IPS DF 4.7 (cell line): ENCODE data around the gene GRIK1.
"Not testable (repeated sequence)": the region's sequence is repeated elsewhere in the genome, so short reads cannot be mapped to it uniquely, and the experiment has no call there.

Experiments used
- DNase-seq: peaks from one replicate; pipeline ENCODE4 v3.0.0-alpha.2; 2013; ENCODE audit warnings: low spot score; ENCODE audit errors: extremely low read depth

The GRIK1 gene

GRCh38 chr21:29610779-29611360, 328.9 kb downstream of the GRIK1 start:
- no peak for DNase-seq

- no peak for DNase-seq
These were observed 333.2 kb downstream of the GRIK1 start for GRCh38 chr21:29606613-29607012.

GRCh38 chr21:29605219-29605618, 334.6 kb downstream of the GRIK1 start:
- DNase-seq: not testable (repeated sequence)

GRCh38 chr21:29604076-29604475, 335.7 kb downstream of the GRIK1 start:
- no peak for DNase-seq

- no peak for DNase-seq
These were observed 338.7 kb downstream of the GRIK1 start for GRCh38 chr21:29601047-29601446.

- DNase-seq: no peak
These were observed 353.1 kb downstream of the GRIK1 start for GRCh38 chr21:29586696-29587095.

DNA sequence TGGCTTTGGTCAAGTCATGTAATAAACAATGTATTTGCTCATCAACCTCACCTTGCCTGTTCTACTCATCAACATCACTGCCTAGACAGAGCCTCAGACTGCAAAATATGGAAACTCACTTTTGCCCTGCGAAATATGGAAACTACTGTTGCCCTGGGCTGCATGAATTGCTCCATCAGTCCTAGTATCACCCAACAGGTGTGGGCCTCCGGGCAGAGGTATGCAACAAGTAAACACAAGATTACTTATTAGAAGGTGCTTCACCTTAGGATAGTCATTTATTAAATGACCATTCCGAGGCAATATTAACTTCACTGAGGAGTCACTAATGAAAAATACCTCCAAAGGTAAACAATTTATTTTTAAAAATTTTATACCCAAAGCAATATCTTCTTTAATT, 354.3 kb downstream of the GRIK1 start:
- no peak for DNase-seq

DNA sequence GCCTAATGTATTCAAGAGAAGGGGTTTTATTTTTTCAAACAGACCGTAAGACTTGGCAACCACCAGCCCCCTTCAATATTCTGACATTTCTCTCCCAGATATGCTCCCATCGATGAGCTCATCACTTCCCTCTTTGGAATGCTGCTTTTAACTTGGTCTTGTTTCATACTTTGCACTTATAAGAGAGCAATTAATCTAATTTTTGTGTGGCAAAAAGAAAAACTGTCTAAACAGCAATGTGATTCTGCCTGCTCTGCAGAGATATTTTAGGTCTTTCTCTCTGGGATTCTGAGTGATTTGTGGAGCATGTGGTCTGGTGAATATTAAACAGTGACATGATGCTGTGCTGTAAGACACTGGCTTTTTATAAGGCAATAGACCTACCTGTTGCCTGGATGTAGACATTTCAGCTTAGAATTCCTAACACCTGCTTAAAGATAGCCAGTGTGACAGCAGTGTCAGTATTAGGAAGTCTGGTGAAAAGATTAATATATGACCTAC, 356.3 kb downstream of the GRIK1 start:
- no peak for DNase-seq

- no peak for DNase-seq
These were observed 356.9 kb downstream of the GRIK1 start for GRCh38 chr21:29582855-29583254.

GRCh38 chr21:29581393-29581792, 358.4 kb downstream of the GRIK1 start:
- no peak for DNase-seq

- no peak for DNase-seq
These were observed 359.0 kb downstream of the GRIK1 start for GRCh38 chr21:29580732-29581285.

DNA sequence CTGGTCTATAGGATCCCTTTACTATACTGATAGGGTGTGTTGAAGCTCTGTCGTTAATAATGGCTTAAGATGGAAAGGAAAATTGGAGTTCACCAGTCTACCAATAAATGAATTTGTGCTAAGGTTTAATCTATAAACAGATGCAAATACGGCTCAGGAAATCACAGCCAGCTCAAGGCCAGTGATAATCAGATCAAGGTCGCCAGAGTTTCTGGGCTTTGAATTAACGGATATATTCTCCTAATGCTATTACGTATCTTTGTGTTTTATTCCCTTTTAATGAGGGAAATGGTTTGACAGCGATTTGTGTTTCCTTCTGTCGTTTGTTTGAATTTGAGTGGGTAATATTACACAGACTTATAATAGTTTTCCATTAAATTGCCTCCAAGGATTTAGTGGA, 361.5 kb downstream of the GRIK1 start:
- DNase-seq: no peak

DNA sequence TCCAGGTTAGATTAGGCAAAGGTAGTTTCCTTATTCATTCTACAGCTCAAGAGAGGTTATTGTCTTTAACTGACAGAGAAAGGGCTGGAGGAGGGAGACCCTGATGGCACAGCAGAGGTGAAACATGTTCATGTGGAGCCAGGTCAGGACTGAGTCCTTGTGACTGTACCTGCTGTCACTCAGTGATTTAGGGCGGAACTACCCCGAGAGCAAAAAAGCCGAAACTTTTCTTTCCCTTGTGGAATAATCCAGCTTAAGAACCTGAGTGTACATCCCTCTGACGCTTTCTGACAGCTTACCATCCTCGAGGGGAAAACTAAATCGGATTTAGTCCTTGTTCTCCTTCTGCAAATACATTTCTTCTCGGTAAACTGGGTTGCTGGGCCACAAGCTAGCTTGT, 367.8 kb downstream of the GRIK1 start:
- DNase-seq: no peak

GRCh38 chr21:29568020-29568697, 371.6 kb downstream of the GRIK1 start:
- DNase-seq: no peak

- DNase-seq: no peak
These were observed 381.7 kb downstream of the GRIK1 start for GRCh38 chr21:29557931-29558725.

- no peak for DNase-seq
These were observed 382.6 kb downstream of the GRIK1 start for GRCh38 chr21:29557200-29557599.

- no peak for DNase-seq
These were observed 384.2 kb downstream of the GRIK1 start for GRCh38 chr21:29555601-29556000.

DNA sequence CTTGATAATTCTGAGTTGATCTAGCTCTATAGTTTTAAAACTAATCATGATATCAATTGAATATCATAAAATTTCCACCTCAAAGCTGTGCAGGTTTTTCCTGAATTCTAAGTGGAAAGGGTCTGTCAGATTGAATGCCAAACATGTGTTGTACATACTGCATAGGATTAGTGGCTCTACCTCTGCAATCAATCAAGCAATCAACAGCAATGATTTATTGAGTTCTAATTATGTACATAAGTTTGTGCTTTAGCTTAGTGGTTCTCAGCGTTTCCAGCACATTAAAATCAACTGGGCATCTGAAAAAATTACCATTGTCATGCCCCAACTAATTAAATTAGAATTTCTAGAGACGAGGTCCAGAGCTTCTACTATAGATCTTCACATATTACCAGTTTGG, 389.6 kb downstream of the GRIK1 start:
- no peak for DNase-seq

DNA sequence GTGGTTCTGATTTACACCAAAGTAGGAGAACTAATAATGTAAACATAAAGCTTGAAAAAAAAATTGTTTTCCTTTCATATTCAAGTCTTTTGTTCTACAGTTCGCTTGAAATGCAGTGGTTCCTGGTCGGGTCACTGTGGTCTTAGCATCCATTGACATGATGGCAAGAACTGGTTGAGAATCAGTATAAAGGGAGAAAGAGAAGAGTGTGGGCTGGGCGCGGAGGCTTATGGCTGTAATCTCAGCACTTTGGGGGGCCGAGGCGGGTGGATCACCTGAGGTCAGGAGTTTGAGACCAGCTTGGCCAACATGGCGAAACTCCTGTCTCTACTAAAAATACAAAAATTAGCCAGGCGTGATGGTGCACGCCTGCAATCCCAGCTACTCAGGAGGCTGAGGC, 390.2 kb downstream of the GRIK1 start:
- no peak for DNase-seq

GRCh38 chr21:29547998-29548397, 391.8 kb downstream of the GRIK1 start:
- no peak for DNase-seq

DNA sequence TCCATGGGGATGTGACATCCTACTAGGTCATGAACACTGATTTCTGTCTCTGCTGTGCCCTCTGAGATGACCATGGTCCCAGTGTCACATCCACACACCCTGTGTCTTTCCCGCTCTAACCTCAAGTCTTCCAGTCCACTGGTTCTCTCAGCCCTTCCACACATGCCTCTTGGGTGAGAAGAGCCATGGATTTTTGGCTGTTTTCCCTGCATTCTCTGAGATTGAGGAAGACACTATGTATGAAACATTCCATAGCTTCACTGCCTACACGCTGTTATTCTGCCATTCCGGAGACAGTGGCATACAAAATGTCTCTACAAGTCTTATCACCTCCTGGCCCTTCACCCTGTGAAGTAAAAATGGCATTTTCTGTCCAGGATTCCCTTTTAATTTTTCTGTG, 393.7 kb downstream of the GRIK1 start:
- DNase-seq: no peak

- DNase-seq: no peak
These were observed 399.5 kb downstream of the GRIK1 start for GRCh38 chr21:29540289-29540688.
